ENCODE data around the gene UTP18. TPM values are rescaled to one million over a fixed set of nuclear protein-coding genes. Genes with fewer than 3 reads are reported as not detected.

Gene UTP18
- 78.2 to 82.0 TPM (median 79.0 TPM) in 5 replicates for total RNA-seq (2022; extraction: Qiagen RNA extraction; ENCODE audit: low read depth)

DNA sequence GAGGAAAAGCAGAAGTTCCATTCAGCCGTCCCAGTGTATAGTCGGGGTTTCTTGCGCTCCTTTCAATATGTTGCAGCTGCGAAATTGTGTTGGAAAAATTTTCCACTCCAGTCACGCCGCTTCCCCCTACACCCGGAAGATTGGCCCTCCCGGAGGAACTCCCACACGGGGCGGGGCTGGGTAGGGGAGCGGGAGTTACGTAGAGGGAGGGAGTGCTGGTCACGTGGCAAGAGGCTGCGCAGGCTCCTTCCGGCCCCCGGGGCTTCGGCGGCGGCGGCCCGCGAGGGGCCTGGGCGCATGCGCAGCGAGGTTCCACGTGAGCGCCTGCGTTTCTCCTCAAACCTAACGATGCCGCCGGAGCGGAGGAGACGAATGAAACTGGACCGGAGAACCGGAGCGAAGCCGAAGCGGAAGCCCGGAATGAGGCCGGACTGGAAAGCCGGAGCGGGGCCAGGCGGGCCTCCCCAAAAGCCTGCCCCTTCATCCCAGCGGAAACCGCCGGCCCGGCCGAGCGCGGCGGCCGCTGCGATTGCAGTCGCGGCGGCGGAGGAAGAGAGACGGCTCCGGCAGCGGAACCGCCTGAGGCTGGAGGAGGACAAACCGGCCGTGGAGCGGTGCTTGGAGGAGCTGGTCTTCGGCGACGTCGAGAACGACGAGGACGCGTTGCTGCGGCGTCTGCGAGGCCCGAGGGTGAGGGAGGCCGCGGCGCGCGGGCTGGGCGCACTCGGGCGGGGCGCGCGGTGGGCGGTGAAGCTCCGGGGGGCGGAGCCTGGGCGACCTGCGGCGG is at the start of gene UTP18:
Gene UTP18, plus strand, starts transcription at position 310 of the 787 bp plus-strand sequence. Its CDS starts 39 bp downstream, at position 349.

GRCh38 chr17:51259564-51260236 is 646 bp upstream of the UTP18 start, which contains the start of gene MBTD1:
TSS of gene MBTD1 (minus strand) at chr17:51260049. CDS start at chr17:51225161, 34,888 bp downstream.

Other genes with a start within 250 kb of the UTP18 start
- 77.1 to 98.2 TPM (median 82.8 TPM) in 5 replicates for gene SPAG9, start 139.7 kb upstream of the UTP18 start, total RNA-seq (2022; extraction: Qiagen RNA extraction; ENCODE audit: low read depth)
- 585 to 774 TPM (median 742 TPM) in 5 replicates for gene NME1, start 107.0 kb upstream of the UTP18 start, total RNA-seq (2022; extraction: Qiagen RNA extraction; ENCODE audit: low read depth)
- 1,595 to 1,910 TPM (median 1,857 TPM) in 5 replicates for gene NME2, start 94.1 kb upstream of the UTP18 start, total RNA-seq (2022; extraction: Qiagen RNA extraction; ENCODE audit: low read depth)
- 5.4 to 7.0 TPM (median 6.3 TPM) in 5 replicates for gene MBTD1, start 497 bp upstream of the UTP18 start, total RNA-seq (2022; extraction: Qiagen RNA extraction; ENCODE audit: low read depth)